Peyer's patch (tissue), 4 donors: ENCODE results near the gene FKBP15. TPM values are rescaled to one million over a fixed set of nuclear protein-coding genes. Genes with fewer than 3 reads are reported as not detected.

Source experiments
- DNase-seq, 3 donors: peaks; one replicate each; pipeline ENCODE4 v3.0.0-alpha.2; 2017 to 2019
- H3K27ac ChIP-seq, 4 donors: fragments of 200-600 bp; sonication (generic); one replicate each; pipeline ENCODE4 v1.5.1; 2016 to 2019
- H3K27me3 ChIP-seq, 2 donors: fragments of 200-600 bp; sonication (generic); one replicate each; pipeline ENCODE4 v1.5.1; 2019
- H3K36me3 ChIP-seq, 3 donors: fragments of 200-600 bp; sonication (generic); one replicate each; pipeline ENCODE4 v1.5.1; 2016 to 2019
- H3K4me1 ChIP-seq, 4 donors: fragments of 200-600 bp; sonication (generic); one replicate each; pipeline ENCODE4 v1.5.1; 2016 to 2019
- H3K4me3 ChIP-seq, 4 donors: fragments of 200-600 bp; sonication (generic); 1 replicate in 3 of 4; 2 replicates in 1 of 4; pipeline ENCODE4 v1.5.1; 2016 to 2019; ENCODE audit warnings: mild to moderate bottlenecking in 1 of 4
- H3K9me3 ChIP-seq, 4 donors: fragments of 200-600 bp; sonication (generic); one replicate each; pipeline ENCODE4 v1.5.1; 2016 to 2019; ENCODE audit warnings: mild to moderate bottlenecking in 1 of 4
- CTCF ChIP-seq, 6 experiments: fragments of 450-650 bp in 4 of 6; fragments of 200-600 bp in 2 of 6; sonication (generic) in 1 of 6; IDR thresholded peaks; one replicate each; pipeline ENCODE4 v1.5.1; 2017 to 2019; ENCODE audit warnings: antibody characterized with exemption in 6 of 6, mild to moderate bottlenecking in 3 of 6, moderate library complexity in 1 of 6
- POLR2A ChIP-seq, 2 donors: fragments of 450-650 bp; IDR thresholded peaks; one replicate each; pipeline ENCODE4 v1.5.1; 2017; ENCODE audit warnings: antibody characterized with exemption in 2 of 2, mild to moderate bottlenecking in 2 of 2, moderate library complexity in 2 of 2
- total RNA-seq, 4 donors: library from RNA; depleted of rRNA; stranded (reverse); fragments of >200 nt; gene quantifications; one replicate each; pipeline ENCODE4 v1.1.0, GENCODE V29; 2016

Gene FKBP15
- 10 to 100 TPM; 25.9 to 44.6 (median 32.5) TPM for total RNA-seq

- TF ChIP-seq POLR2A (IDR thresholded peaks at IDR 0.05) (peak; percentile 49 to 82), CTCF (IDR thresholded peaks at IDR 0.05) (no peak)
Observed at GRCh38 chr9:113221003-113221799, at the start of gene FKBP15, which contains the start of gene SLC31A1. Gene FKBP15, minus strand, starts transcription at chr9:113221277. Its CDS starts 34 bp downstream, at chr9:113221243. Gene SLC31A1, plus strand, starts transcription at chr9:113221544. Its CDS starts 34,605 bp downstream, at chr9:113256149.

GRCh38 chr9:113269871-113270270, 48.8 kb upstream of the FKBP15 start:
- peaks cover 0 to 58% (median 0%) of the 10 kb centered on the region in 3 donors for H3K36me3 ChIP-seq
- H3K9me3 ChIP-seq, result no peaks in the 10 kb centered on the region
- H3K4me3 ChIP-seq, result no peak overlapping the region
- no peak overlapping the region for H3K27ac ChIP-seq
- H3K4me1 ChIP-seq, result no peaks in the 10 kb centered on the region
- DNase-seq, result no peak
- TF ChIP-seq CTCF (IDR thresholded peaks at IDR 0.05), result no peak
- TF ChIP-seq POLR2A (IDR thresholded peaks at IDR 0.05), result no peak
- H3K27me3 ChIP-seq, result no peaks in the 10 kb centered on the region

More at GRCh38 chr9:113221003-113221799, at the start of gene FKBP15, which contains the start of gene SLC31A1:
- Histone ChIP-seq H3K36me3 (peaks cover 0 to 7% (median 0%) of the 10 kb centered on the region in 3 donors), H3K4me1 (peaks cover 0 to 39% (median 10%) of the 10 kb centered on the region in 4 donors), H3K9me3 (no peaks in the 10 kb centered on the region), H3K4me3 (peak within 1 kb of the TSS; percentile 59 to 70 (median 66)), H3K27me3 (no peaks in the 10 kb centered on the region), H3K27ac (peak within 1 kb of the TSS; percentile 79 to 91 (median 84))
- DNase-seq, result peak; percentile 96 to 99 (median 99)

GRCh38 chr9:113269355-113269754, 48.3 kb upstream of the FKBP15 start:
- Histone ChIP-seq H3K9me3 (no peaks in the 10 kb centered on the region), H3K36me3 (peaks cover 0 to 58% (median 0%) of the 10 kb centered on the region in 3 donors), H3K27ac (no peak overlapping the region), H3K4me1 (no peaks in the 10 kb centered on the region), H3K27me3 (no peaks in the 10 kb centered on the region), H3K4me3 (no peak overlapping the region)
- no peak for DNase-seq
- no peak for TF ChIP-seq CTCF (IDR thresholded peaks at IDR 0.05)

GRCh38 chr9:113267911-113268566, 47.0 kb upstream of the FKBP15 start:
- no peaks in the 10 kb centered on the region for H3K4me1 ChIP-seq
- no peaks in the 10 kb centered on the region for H3K27me3 ChIP-seq
- DNase-seq, result no peak
- H3K4me3 ChIP-seq, result no peak overlapping the region
- no peaks in the 10 kb centered on the region for H3K9me3 ChIP-seq
- TF ChIP-seq POLR2A (IDR thresholded peaks at IDR 0.05) (no peak), CTCF (IDR thresholded peaks at IDR 0.05) (no peak)
- peaks cover 0 to 57% (median 0%) of the 10 kb centered on the region in 3 donors for H3K36me3 ChIP-seq
- no peak overlapping the region for H3K27ac ChIP-seq

GRCh38 chr9:113266174-113266573, 45.1 kb upstream of the FKBP15 start:
- TF ChIP-seq CTCF (IDR thresholded peaks at IDR 0.05), result no peak
- no peak for TF ChIP-seq POLR2A (IDR thresholded peaks at IDR 0.05)
- Histone ChIP-seq H3K27me3 (no peaks in the 10 kb centered on the region), H3K27ac (no peak overlapping the region), H3K36me3 (peaks cover 0 to 45% (median 0%) of the 10 kb centered on the region in 3 donors), H3K4me1 (no peaks in the 10 kb centered on the region), H3K4me3 (no peak overlapping the region), H3K9me3 (no peaks in the 10 kb centered on the region)
- DNase-seq, result no peak
